Measurements from ENCODE around the gene SMPX. TPM values are rescaled to one million over a fixed set of nuclear protein-coding genes. Genes with fewer than 3 reads are reported as not detected.

SMPX gene
- total and polyA plus RNA-seq, 2 experiments from 2014 or later: not detected

- no peaks in the 10 kb centered on the region for H3K79me2 ChIP-seq (replicated peaks; ENCODE audit: insufficient read depth)
- H3F3A ChIP-seq (replicated peaks; ENCODE audit: low read depth): no peaks in the 10 kb centered on the region
- H3K36me3 ChIP-seq (ENCODE audit: insufficient read depth): no peaks in the 10 kb centered on the region
- no peak for ATAC-seq
- Mint-ChIP-seq H3K9me3 (peaks cover 3% of the 10 kb centered on the region; the same call in 1 of the 3 replicates), H3K27ac (no peak overlapping the region), H3K36me3 (ENCODE audit: low read depth) (peaks cover 2% of the 10 kb centered on the region; the same call in 1 of the 3 replicates), H3K27me3 (ENCODE audit: insufficient read depth, low read depth, poor library complexity) (peaks cover 6% of the 10 kb centered on the region), H3K4me1 (peaks cover 4% of the 10 kb centered on the region; the same call in 2 of the 3 replicates), H3K4me3 (no peak overlapping the region)
- H3K4me3 ChIP-seq: no peak overlapping the region
- H3K4me2 ChIP-seq: no peak overlapping the region
- H4K20me1 ChIP-seq (replicated peaks; ENCODE audit: insufficient read depth): no peaks in the 10 kb centered on the region
- no peak for TF ChIP-seq EZH2 (IDR thresholded peaks at IDR 0.05; ENCODE audit: low read depth, unreplicated experiment)
- no peak for TF ChIP-seq NANOG (IDR thresholded peaks at IDR 0.05; ENCODE audit: borderline replicate concordance)
- no peak for DNase-seq (ENCODE audit: low spot score)
- H3K4me1 ChIP-seq (ENCODE audit: insufficient read depth): no peaks in the 10 kb centered on the region
- H2AFZ ChIP-seq: no peak overlapping the region
- no peak overlapping the region for H3K27ac ChIP-seq (ENCODE audit: low read depth)
- H3K9me2 ChIP-seq (ENCODE audit: insufficient read depth): no peaks in the 10 kb centered on the region
- H3K27me3 ChIP-seq (ENCODE audit: insufficient read depth): peaks cover 7% of the 10 kb centered on the region; the same call in 1 of the 2 replicates
These were observed 97.8 kb downstream of the SMPX start for GRCh38 chrX:21660156-21660555.

- Histone ChIP-seq H3K4me3 (peak overlapping the region; percentile 61), H3K9me2 (ENCODE audit: insufficient read depth) (no peaks in the 10 kb centered on the region), H3K4me2 (peak overlapping the region; percentile 73; the same call in 1 of the 2 replicates), H3K27ac (ENCODE audit: low read depth) (no peak overlapping the region), H3K36me3 (ENCODE audit: insufficient read depth) (no peaks in the 10 kb centered on the region), H3F3A (replicated peaks; ENCODE audit: low read depth) (no peaks in the 10 kb centered on the region), H4K20me1 (replicated peaks; ENCODE audit: insufficient read depth) (no peaks in the 10 kb centered on the region), H3K4me1 (ENCODE audit: insufficient read depth) (no peaks in the 10 kb centered on the region), H3K27me3 (ENCODE audit: insufficient read depth) (peaks cover 8% of the 10 kb centered on the region; the same call in 1 of the 2 replicates), H2AFZ (peak overlapping the region; percentile 74; the same call in 1 of the 2 replicates), H3K79me2 (replicated peaks; ENCODE audit: insufficient read depth) (no peaks in the 10 kb centered on the region)
- Mint-ChIP-seq H3K36me3 (ENCODE audit: low read depth) (peaks cover 2% of the 10 kb centered on the region; the same call in 1 of the 3 replicates), H3K27me3 (ENCODE audit: insufficient read depth, low read depth, poor library complexity) (peaks cover 6% of the 10 kb centered on the region), H3K4me1 (peaks cover 4% of the 10 kb centered on the region; the same call in 2 of the 3 replicates), H3K27ac (no peak overlapping the region), H3K4me3 (peak overlapping the region; percentile 74), H3K9me3 (peaks cover 3% of the 10 kb centered on the region; the same call in 1 of the 3 replicates)
- ATAC-seq: no peak
- TF ChIP-seq NANOG (IDR thresholded peaks at IDR 0.05; ENCODE audit: borderline replicate concordance) (no peak), EZH2 (IDR thresholded peaks at IDR 0.05; ENCODE audit: low read depth, unreplicated experiment) (no peak), REST (IDR thresholded peaks at IDR 0.05; ENCODE audit: unreplicated experiment) (no peak), ZNF462 (CRISPR knock-in tag; IDR thresholded peaks at IDR 0.05) (no peak)
- no peak for DNase-seq (ENCODE audit: low spot score)
These were observed 98.6 kb downstream of the SMPX start for GRCh38 chrX:21659320-21659719.
